Mesendoderm (in vitro differentiated cells): ENCODE data around the gene RPL34. TPM values are rescaled to one million over a fixed set of nuclear protein-coding genes. Genes with fewer than 3 reads are reported as not detected.
A peak's percentile ranks its signal among the peaks of the same experiment; 100 is the strongest.

ENCODE experiments used
- DNase-seq: peaks from one replicate; pipeline ENCODE4 v3.0.0; 2013
- H2AK5ac ChIP-seq: 2 replicates; pipeline ENCODE4 v1.6.1; 2013; ENCODE audit warnings: low read length, inconsistent platforms
- H2BK120ac ChIP-seq: 2 replicates; pipeline ENCODE4 v1.6.1; 2013; ENCODE audit warnings: low read depth, mild to moderate bottlenecking, low read length, moderate library complexity, mixed read lengths
- H2BK15ac ChIP-seq: replicated peaks from 2 replicates; pipeline ENCODE4 v1.6.1; 2013; ENCODE audit warnings: low read depth, mild to moderate bottlenecking, moderate library complexity
- H2BK5ac ChIP-seq: 2 replicates; pipeline ENCODE4 v1.6.1; 2013; ENCODE audit warnings: low read length, inconsistent platforms
- H3K18ac ChIP-seq: 2 replicates; pipeline ENCODE4 v1.6.1; 2013; ENCODE audit warnings: mild to moderate bottlenecking, low read length, mixed read lengths
- H3K23ac ChIP-seq: one replicate; pipeline ENCODE4 v1.6.1; 2013; ENCODE audit warnings: low read length
- H3K27ac ChIP-seq: 2 replicates; pipeline ENCODE4 v1.5.1; 2013; ENCODE audit warnings: low read depth, mild to moderate bottlenecking, inconsistent platforms, low read length, moderate library complexity
- H3K27me3 ChIP-seq: 2 replicates; pipeline ENCODE4 v1.6.1; 2013; ENCODE audit warnings: low read length, control low read depth, mild to moderate bottlenecking, inconsistent platforms; ENCODE audit not compliant: insufficient read depth, poor library complexity
- H3K36me3 ChIP-seq: 2 replicates; pipeline ENCODE4 v1.6.1; 2013; ENCODE audit warnings: low read length, inconsistent platforms; ENCODE audit not compliant: control insufficient read depth, insufficient read depth
- H3K4ac ChIP-seq: one replicate; pipeline ENCODE4 v1.6.1; 2013; ENCODE audit warnings: low read depth, mild to moderate bottlenecking, low read length, moderate library complexity
- H3K4me1 ChIP-seq: 2 replicates; pipeline ENCODE4 v1.6.1; 2013; ENCODE audit warnings: low read depth, low read length, inconsistent platforms; ENCODE audit not compliant: control insufficient read depth
- H3K4me2 ChIP-seq: 2 replicates; pipeline ENCODE4 v1.6.1; 2013; ENCODE audit warnings: low read length
- H3K4me3 ChIP-seq: 2 replicates; pipeline ENCODE4 v1.5.1; 2013; ENCODE audit warnings: mild to moderate bottlenecking, low read length
- H3K56ac ChIP-seq: one replicate; pipeline ENCODE4 v1.6.1; 2013; ENCODE audit warnings: low read length
- H3K79me1 ChIP-seq: 2 replicates; pipeline ENCODE4 v1.6.1; 2013; ENCODE audit warnings: low read length, inconsistent platforms
- H3K79me2 ChIP-seq: 2 replicates; pipeline ENCODE4 v1.6.1; 2013; ENCODE audit warnings: mild to moderate bottlenecking, low read length; ENCODE audit not compliant: control insufficient read depth, insufficient read depth
- H3K9ac ChIP-seq: 2 replicates; pipeline ENCODE4 v1.6.1; 2013; ENCODE audit warnings: low read length, inconsistent platforms
- H4K5ac ChIP-seq: one replicate; pipeline ENCODE4 v1.6.1; 2013; ENCODE audit warnings: low read length
- H4K8ac ChIP-seq: one replicate; pipeline ENCODE4 v1.6.1; 2013; ENCODE audit warnings: low read depth, mild to moderate bottlenecking, control low read depth, low read length, moderate library complexity
- WGBS: extraction: QIAGEN DNeasy Blood & Tissue Kit; methylation state at CpG from one replicate; pipeline ENCODE4 v1.1.7; 2013; ENCODE audit warnings: low lambda C conversion rate, missing lambda C conversion rate; ENCODE audit not compliant: insufficient coverage; ENCODE audit errors: extremely low coverage; 5-methylcytosine and 5-hydroxymethylcytosine counted together
- polyA plus RNA-seq, 2 experiments: library from polyadenylated mRNA; stranded (reverse); fragments of 200-250 nt; gene quantifications; one replicate each; pipeline ENCODE4 v1.2.3, GENCODE V29; 2013

RPL34 gene
- 2,569 TPM for polyA plus RNA-seq (2013, experiment 1 of 2)
- 2,565 TPM for polyA plus RNA-seq (2013, experiment 2 of 2)

GRCh38 chr4:108620101-108620932 is at the start of gene RPL34:
TSS of gene RPL34 (plus strand) at chr4:108620576. CDS start at chr4:108621960, 1,384 bp downstream.
- Histone ChIP-seq H4K8ac (no peak within 1 kb of the TSS), H3K79me2 (peaks cover 36% of the 10 kb centered on the region), H3K36me3 (peaks cover 4% of the 10 kb centered on the region), H3K9ac (peak within 1 kb of the TSS; percentile 99), H3K4me3 (peak within 1 kb of the TSS; percentile 96), H3K56ac (peak within 1 kb of the TSS; percentile 95), H3K27ac (peak within 1 kb of the TSS; percentile 4), H3K23ac (peak within 1 kb of the TSS; percentile 32), H3K18ac (peak within 1 kb of the TSS; percentile 17), H2AK5ac (peak within 1 kb of the TSS; percentile 66), H3K4me2 (peak within 1 kb of the TSS; percentile 82), H2BK120ac (no peak within 1 kb of the TSS), H3K27me3 (no peaks in the 10 kb centered on the region), H2BK5ac (peak within 1 kb of the TSS; percentile 69), H4K5ac (peak within 1 kb of the TSS; percentile 94), H3K4me1 (no peaks in the 10 kb centered on the region), H2BK15ac (no peak within 1 kb of the TSS), H3K4ac (peak within 1 kb of the TSS; percentile 95), H3K79me1 (no peaks in the 10 kb centered on the region)
- WGBS: no CpG with 5 or more reads among the region's 32 CpGs
- DNase-seq: peak; percentile 99

DNA sequence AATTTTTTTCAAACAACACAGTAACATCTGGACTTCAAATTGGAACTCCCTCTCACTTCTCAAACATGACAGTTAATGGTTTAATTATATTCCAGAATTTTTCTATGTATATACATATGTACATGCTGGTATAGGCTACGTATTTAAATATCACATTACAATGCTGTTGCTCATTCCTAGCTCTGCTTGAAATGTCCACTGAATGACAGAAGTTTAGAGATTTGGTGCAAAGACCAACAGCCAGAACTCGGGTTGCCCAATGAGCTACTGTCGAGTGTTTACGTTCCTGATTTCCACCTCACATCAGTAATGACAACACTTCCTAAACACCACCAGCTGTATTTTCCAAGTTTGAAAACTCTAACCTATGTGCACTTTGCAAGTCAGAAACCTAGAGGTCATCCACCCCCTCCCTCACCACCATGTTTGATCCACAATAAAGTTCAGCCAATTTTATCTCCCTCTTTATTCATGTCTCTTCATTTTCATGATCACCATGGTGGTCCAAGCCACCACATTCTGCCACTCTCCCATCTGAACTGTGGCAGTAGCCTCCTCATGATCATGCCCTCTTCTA is 49.3 kb upstream of the RPL34 start:
- H3K27ac ChIP-seq: no peak overlapping the region
- no peak overlapping the region for H4K8ac ChIP-seq
- H3K79me1 ChIP-seq: no peaks in the 10 kb centered on the region
- no peak overlapping the region for H3K4ac ChIP-seq
- H2BK5ac ChIP-seq: no peak overlapping the region
- no peaks in the 10 kb centered on the region for H3K79me2 ChIP-seq
- no peak overlapping the region for H3K9ac ChIP-seq
- no peak overlapping the region for H3K18ac ChIP-seq
- H3K56ac ChIP-seq: no peak overlapping the region
- H2BK15ac ChIP-seq: no peak overlapping the region
- no peaks in the 10 kb centered on the region for H3K4me1 ChIP-seq
- H3K36me3 ChIP-seq: no peaks in the 10 kb centered on the region
- H3K27me3 ChIP-seq: no peaks in the 10 kb centered on the region
- WGBS: no CpG with 5 or more reads among the region's 4 CpGs
- no peak overlapping the region for H4K5ac ChIP-seq
- no peak for DNase-seq
- no peak overlapping the region for H2AK5ac ChIP-seq
- no peak overlapping the region for H3K4me3 ChIP-seq
- no peak overlapping the region for H3K23ac ChIP-seq
- H2BK120ac ChIP-seq: no peak overlapping the region
- no peak overlapping the region for H3K4me2 ChIP-seq

- Histone ChIP-seq H3K36me3 (no peaks in the 10 kb centered on the region), H4K5ac (no peak overlapping the region), H3K27me3 (no peaks in the 10 kb centered on the region), H3K23ac (no peak overlapping the region), H3K4me1 (no peaks in the 10 kb centered on the region), H2AK5ac (no peak overlapping the region), H3K27ac (no peak overlapping the region), H3K4me2 (no peak overlapping the region), H3K79me1 (no peaks in the 10 kb centered on the region), H3K18ac (no peak overlapping the region), H3K4me3 (no peak overlapping the region), H3K4ac (no peak overlapping the region), H3K79me2 (no peaks in the 10 kb centered on the region), H4K8ac (no peak overlapping the region), H2BK5ac (no peak overlapping the region), H2BK15ac (no peak overlapping the region), H3K56ac (no peak overlapping the region), H2BK120ac (no peak overlapping the region), H3K9ac (no peak overlapping the region)
- no CpG with 5 or more reads among the region's 3 CpGs for WGBS
- no peak for DNase-seq
These were observed 46.0 kb upstream of the RPL34 start for GRCh38 chr4:108574402-108574801.

DNA sequence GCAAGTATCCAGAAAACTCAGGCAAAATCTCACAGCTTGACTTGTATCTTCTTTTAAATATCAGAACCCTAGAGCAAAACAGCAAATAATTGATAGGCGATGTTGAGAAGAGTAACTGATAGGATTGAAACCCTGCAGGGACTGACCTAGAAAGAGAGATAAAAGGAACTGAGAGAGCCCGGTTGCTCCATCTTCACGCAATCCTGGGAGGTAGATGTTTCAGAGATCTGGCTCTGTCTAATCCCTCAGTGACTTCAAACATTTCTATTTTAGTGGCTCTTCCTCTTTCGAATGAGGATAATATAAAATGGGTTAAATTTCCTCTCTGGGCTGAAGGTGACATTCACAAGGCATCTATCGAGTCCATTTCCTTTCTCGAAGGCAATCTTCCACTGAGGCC is 39.3 kb upstream of the RPL34 start:
- H3K18ac ChIP-seq: no peak overlapping the region
- no peaks in the 10 kb centered on the region for H3K4me1 ChIP-seq
- H3K4ac ChIP-seq: no peak overlapping the region
- WGBS: no CpG with 5 or more reads among the region's 6 CpGs
- H3K79me1 ChIP-seq: no peaks in the 10 kb centered on the region
- H3K9ac ChIP-seq: no peak overlapping the region
- H3K27ac ChIP-seq: no peak overlapping the region
- no peak overlapping the region for H3K23ac ChIP-seq
- H3K36me3 ChIP-seq: no peaks in the 10 kb centered on the region
- no peak overlapping the region for H2BK120ac ChIP-seq
- H3K56ac ChIP-seq: no peak overlapping the region
- H2BK15ac ChIP-seq: no peak overlapping the region
- no peak overlapping the region for H3K4me2 ChIP-seq
- H4K8ac ChIP-seq: no peak overlapping the region
- H3K4me3 ChIP-seq: no peak overlapping the region
- H3K79me2 ChIP-seq: no peaks in the 10 kb centered on the region
- no peak overlapping the region for H4K5ac ChIP-seq
- no peak overlapping the region for H2AK5ac ChIP-seq
- no peak for DNase-seq
- H3K27me3 ChIP-seq: no peaks in the 10 kb centered on the region
- no peak overlapping the region for H2BK5ac ChIP-seq

- Histone ChIP-seq H3K4ac (no peak overlapping the region), H2AK5ac (no peak overlapping the region), H3K4me2 (no peak overlapping the region), H3K27ac (no peak overlapping the region), H3K56ac (no peak overlapping the region), H2BK120ac (no peak overlapping the region), H3K9ac (no peak overlapping the region), H3K23ac (no peak overlapping the region), H3K36me3 (no peaks in the 10 kb centered on the region), H2BK5ac (no peak overlapping the region), H2BK15ac (no peak overlapping the region), H3K27me3 (no peaks in the 10 kb centered on the region), H3K4me3 (no peak overlapping the region), H3K18ac (no peak overlapping the region), H4K8ac (no peak overlapping the region), H3K79me1 (no peaks in the 10 kb centered on the region), H4K5ac (no peak overlapping the region), H3K79me2 (no peaks in the 10 kb centered on the region), H3K4me1 (no peaks in the 10 kb centered on the region)
- peak; percentile 73 for DNase-seq
- WGBS: no CpG with 5 or more reads among the region's 3 CpGs
These were observed 33.6 kb upstream of the RPL34 start for GRCh38 chr4:108586778-108587177.
